ENCODE results near the gene OFD1.
"Not testable (repeated sequence)": the region's sequence is repeated elsewhere in the genome, so short reads cannot be mapped to it uniquely, and the experiment has no call there.

The OFD1 gene

DNA sequence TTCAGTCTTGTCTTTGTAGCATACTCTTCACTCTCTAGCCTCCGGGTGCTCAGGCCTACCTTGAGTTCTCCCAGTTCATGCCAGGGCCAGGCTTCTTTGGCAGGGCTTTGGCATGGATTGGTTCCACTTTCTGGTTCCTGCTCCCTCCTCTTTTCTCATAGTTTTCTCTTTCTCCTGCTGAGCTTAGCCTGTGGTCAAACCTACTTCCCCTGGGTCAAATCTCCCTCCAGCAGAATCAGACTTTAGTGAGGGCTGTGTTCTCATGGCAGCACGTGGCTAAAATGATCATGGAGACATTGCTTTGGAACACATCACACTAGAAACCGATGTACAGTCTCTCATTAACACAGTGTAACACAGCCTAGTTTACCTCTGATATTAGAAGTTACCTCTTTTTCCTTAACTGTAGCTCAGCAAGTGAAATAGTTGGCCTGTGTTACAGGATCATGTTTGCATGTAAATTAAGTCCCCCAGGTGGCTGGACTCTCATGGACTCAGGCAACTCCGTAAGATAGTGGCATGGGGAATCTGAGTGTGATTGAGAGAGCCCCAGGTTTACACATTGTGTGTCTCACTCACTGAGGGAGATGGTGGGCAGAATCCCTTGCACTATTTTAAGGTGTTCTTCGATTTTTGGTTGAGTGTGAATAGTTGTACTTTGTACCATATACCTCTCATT lies 32.3 kb upstream of the OFD1 start:
- DNase-seq, result no peak

DNA sequence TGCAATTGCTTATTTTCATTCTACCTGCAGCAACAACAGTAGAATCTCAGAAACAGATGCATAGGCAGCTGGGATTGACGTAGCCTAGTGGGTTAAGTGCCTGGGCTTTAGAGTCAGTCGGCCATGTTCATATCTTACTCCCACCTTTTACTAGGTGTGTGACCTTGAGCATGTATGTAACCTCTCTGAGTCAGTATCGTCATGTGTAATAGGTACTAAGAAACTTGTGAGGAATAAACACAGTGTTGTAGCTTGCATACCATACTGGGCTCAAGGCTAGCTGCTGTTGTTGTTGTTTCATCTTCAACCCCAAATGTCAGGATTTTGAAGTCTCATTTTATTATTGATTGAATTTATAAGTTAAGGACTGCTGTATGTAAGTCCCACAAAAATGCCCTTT lies 31.4 kb upstream of the OFD1 start:
- no peak for DNase-seq

GRCh38 chrX:13703589-13703988 lies 31.0 kb upstream of the OFD1 start:
- DNase-seq, result no peak

DNA sequence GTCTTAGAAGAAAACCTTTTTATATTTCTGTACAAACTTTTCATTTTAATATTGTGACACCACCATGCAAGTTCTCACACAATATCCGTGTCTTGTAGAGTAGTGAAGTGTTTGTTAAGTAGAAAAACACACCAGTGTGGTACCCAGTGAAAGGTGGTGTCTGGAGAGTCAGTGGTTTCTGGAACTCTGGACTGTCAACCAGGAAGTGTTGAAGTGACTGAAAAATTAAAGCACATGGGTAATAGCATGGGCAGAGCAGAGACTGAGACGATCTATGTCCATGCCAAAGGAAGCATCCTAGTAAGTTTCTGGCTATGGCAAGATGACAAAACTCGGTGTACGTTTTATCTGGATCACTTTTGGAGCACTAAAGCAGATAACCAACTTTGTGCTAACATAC lies 23.4 kb upstream of the OFD1 start:
- DNase-seq, result no peak

GRCh38 chrX:13716455-13716854 lies 18.1 kb upstream of the OFD1 start:
- DNase-seq, result no peak

DNA sequence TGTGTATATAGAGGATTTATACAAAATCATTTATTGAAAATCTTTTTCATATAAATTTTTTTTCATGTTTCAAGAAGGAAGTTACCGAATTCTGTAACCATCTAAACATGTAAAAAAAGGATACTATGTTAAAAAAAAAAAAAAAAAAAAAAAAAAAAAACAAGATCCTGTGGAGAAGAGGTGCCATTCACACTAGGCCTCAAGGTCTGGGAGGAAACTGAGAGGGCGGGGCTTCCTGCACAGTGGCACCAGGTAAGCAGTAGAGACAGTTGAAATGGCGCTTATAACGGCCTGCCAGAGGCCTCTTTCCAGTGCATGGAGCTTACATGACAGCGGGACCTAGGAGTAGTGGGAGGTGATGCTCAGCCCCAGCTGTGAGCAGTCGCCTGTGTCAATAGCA lies 17.6 kb upstream of the OFD1 start:
- DNase-seq, result peak in 2 of 3 experiments; percentile 6 to 22

- DNase-seq, result no peak
Observed at GRCh38 chrX:13717700-13718472, 16.7 kb upstream of the OFD1 start.

DNA sequence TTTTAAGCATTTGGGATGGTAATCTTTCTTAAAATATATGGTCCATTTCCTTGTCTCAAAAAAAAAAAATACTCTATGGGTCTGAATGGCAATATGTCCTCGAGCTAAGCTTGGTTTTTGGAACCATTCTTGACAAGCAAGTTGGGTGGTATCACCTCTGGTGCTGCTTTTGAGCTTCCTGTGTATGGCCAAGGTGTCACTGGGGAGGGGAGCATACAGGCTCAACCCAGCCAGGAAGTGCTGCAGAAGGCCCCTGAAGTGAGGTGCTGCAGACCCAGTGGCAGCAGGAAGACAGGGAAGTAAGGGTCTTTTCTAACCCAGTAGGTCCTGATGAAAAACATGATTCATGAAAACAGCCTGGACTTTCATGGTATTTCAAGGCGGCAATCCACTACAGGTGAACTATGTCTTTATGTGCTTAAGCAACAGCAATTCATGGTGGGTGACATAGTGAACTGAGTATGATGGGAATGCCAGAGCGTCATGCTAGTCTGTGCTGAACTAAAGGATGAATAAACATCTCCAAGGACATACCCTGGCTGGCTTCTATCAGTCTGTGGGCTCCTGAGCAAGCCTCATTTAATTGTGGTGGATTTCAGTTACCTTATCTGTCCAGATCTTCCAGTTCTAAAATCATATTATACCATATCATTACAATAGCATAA lies 15.2 kb upstream of the OFD1 start:
- DNase-seq, result no peak

- no peak for DNase-seq
Observed at GRCh38 chrX:13721371-13721770, 13.2 kb upstream of the OFD1 start.

DNA sequence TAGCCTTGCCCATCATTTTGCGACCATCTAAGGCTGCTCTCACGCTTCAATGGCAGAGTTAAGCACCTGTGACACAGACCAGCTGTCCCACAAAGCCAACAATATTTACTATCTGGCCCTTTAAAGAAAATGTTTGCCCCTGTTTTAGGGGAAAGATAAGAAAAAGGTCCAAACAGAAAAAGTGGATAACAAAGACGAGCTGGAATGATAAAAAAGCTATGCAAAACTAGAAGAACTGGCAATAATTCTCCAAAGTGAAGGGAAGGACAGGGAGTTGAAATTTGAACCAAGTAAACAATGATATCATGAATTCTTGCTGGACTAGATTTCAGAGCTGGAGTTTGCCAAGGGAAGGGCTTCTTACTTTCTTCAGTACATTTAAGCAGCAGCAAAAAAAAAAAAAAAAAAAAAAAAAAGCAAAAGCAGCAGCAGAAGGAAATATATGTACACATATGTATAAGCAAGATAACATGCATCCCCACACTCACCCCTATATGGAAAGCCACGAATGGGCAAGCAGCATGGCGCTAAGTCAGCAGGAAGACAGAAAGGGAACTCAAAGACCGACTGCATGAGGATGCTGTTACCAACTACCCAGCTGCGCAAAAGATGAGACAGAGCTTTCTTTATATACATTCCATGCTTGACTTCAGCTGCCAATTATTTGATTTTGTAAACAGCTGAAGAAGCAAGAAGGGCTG lies 12.6 kb upstream of the OFD1 start:
- DNase-seq, result peak in 1 of 3 experiments; percentile 31

DNA sequence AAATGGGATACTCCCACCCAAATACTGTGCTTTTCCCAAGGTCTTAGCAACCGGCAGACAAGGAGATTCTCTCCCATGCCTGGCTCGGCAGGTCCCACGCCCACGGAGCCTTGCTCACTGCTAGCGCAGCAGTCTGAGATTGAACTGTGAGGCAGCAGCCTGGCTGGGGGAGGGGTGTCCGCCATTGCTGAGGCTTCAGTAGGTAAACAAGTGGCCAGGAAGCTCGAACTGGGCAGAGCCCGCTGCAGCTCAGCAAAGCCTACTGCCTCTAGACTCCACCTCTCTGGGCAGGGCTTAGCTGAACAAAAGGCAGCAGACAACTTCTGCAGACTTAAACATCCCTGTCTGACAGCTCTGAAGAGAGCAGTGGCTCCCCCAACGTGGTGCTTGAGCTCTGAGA lies 9.7 kb upstream of the OFD1 start:
- DNase-seq, result peak in 1 of 3 experiments; percentile 33

GRCh38 chrX:13726583-13726982 lies 8.0 kb upstream of the OFD1 start:
- not testable (repeated sequence) for DNase-seq

GRCh38 chrX:13730523-13730922 lies 4.0 kb upstream of the OFD1 start:
- DNase-seq, result not testable (repeated sequence)

DNA sequence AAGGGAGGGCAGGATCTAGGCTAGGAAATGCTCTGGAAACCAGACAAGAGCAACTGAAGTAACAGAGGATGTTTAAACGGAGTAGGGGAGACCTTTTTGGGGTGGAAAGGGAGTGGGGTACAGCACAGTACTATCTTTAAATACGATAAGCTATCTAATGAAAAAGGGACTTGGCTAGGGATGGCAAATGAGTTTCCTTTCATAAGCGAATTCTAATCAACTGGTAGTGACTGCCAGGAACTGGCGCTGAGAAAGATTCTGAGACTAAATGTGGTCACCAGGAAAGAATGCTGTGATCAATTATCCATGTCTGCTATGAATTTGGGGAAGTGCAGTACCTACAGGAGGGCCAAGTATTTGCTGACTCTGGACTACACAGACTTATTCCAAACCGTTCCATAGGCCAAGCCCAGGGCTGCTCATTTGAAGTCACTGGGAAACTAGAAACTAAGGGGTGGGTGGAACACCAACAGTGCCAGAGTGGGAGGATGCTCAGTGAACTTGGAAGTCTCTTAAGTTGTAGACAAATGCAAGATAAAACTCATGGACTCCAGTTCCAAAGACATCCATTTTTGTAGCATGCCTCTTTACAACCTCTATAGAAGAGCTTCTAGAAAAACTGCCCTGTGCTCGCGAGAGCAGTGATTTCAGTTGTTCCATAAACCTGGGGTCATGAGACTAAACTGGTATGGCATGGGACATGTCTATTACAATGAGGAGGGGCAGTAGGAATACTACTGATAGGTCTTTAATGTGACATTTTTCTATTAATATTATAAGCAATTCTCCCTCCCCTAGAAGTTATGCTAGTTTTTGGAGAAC lies 2.1 kb upstream of the OFD1 start:
- DNase-seq, result no peak

DNA sequence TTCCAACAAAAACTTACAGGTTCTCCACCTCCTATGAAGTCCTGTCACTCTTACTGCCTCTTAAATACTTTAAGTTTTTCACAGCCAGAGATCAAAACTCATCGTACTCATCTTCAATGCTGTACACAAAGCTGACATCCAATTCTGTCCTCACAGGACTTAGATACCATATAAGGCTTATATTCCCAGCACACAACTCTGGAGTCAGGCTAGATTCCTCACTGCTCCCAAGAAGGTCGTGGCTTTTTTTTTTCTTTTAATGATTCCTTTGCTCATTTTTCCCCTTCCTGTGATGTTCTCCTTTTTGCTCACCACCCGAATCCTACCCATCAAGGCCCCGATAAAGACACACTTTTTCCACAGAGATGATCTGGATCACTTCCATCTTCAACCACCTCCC lies 1.0 kb upstream of the OFD1 start:
- DNase-seq, result no peak

GRCh38 chrX:13741695-13742094 lies 7.1 kb downstream of the OFD1 start:
- no peak for DNase-seq

GRCh38 chrX:13742397-13743176 lies 8.0 kb downstream of the OFD1 start:
- DNase-seq, result no peak

GRCh38 chrX:13747836-13748235 lies 13.3 kb downstream of the OFD1 start:
- DNase-seq, result peak; percentile 6 to 65 (median 24)

DNA sequence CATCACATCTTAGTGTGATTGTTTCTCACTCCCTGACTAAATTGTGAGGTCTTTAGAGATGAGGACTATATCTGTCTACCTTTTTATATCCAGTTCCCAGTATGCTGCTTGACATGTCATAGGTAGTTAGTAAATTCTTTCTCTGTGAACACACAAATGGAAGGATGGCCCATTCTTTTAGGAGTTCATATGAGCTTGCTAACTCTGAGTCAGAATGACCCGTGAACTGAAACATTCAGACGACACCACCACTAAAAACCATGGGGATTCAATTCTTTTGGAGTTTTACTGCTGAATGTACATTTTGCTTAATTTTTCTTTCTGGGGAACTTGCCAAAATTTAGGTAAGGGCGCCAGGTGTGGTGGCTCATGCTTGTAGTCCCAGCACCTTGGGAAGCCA lies 13.9 kb downstream of the OFD1 start:
- no peak for DNase-seq

- DNase-seq, result peak; percentile 3 to 86 (median 45)
Observed at GRCh38 chrX:13750204-13750603, 15.7 kb downstream of the OFD1 start.

- DNase-seq, result no peak
Observed at GRCh38 chrX:13750812-13751211, 16.3 kb downstream of the OFD1 start.

DNA sequence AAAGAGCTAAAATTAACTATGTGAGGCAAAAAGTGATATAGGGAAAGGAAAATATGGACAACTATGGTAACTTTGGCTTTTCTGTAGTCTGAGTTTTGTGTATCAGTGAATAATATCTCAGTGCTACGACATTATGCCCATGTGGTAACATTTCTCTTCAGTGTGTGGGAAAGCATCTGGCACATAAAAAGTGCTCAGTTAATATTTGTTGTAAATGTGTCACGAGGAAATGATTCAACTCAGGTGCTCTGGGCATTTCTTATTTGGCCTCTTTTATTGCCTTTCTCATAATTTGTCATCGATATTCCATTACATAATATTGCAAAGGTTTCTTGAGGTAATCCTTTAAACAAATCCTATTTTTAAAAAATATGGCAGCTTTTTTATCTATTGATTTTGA lies 17.6 kb downstream of the OFD1 start:
- no peak for DNase-seq

All from NCI-H1417 (cell line).